NCI-H1436 (cell line): ENCODE measurements around the gene TEX2.

ENCODE experiments used
- DNase-seq: peaks from one replicate; lab custom pipeline; 2025; lab: John Stamatoyannopoulos, UW

Gene TEX2

DNA sequence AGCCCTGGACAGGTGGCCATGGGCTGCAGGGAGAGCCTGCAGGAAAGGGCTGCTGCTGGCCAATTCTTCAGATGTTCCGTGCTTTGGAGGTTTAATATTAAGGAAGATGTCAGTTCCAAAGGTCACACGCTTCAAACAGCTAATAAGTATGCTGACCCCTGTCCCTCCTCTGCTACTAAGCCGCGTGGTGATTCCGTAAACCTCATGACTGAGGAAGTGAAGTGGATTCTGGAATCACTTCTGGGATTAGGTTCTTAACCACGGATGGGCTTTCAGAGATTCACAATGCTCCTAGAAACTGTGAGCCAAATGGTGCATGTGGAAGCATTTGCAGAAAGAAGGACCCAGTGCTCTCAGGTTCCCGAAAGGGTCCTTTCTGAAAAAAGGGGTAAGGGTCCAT lies 104.7 kb downstream of the TEX2 start:
- no peak for DNase-seq

GRCh38 chr17:64157669-64158180 lies 105.3 kb downstream of the TEX2 start:
- DNase-seq = no peak

- DNase-seq = no peak
These were observed 106.4 kb downstream of the TEX2 start for GRCh38 chr17:64156670-64157069.

- no peak for DNase-seq
These were observed 107.1 kb downstream of the TEX2 start for GRCh38 chr17:64155751-64156544.

DNA sequence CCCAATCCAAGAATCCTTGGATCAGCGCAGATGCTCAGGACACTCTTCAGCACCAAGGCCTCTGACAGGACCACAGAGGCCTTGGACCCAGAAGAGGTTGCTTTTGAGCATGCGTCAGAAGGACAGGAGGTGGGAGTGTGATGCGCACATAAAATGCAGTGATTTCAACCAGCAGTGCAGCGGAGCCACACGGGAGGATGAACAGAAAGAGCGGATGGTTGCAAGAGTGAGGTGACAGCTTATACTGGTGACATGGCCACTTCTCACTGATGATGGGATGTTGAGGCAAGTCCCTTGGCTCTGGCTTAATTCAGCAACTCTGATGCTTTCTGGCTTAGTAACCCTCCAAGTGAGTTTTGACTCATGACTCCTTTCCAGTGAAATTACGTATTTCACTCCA lies 107.9 kb downstream of the TEX2 start:
- no peak for DNase-seq

GRCh38 chr17:64154717-64155116 lies 108.3 kb downstream of the TEX2 start:
- DNase-seq = no peak

- no peak for DNase-seq
These were observed 108.8 kb downstream of the TEX2 start for GRCh38 chr17:64154313-64154695.

DNA sequence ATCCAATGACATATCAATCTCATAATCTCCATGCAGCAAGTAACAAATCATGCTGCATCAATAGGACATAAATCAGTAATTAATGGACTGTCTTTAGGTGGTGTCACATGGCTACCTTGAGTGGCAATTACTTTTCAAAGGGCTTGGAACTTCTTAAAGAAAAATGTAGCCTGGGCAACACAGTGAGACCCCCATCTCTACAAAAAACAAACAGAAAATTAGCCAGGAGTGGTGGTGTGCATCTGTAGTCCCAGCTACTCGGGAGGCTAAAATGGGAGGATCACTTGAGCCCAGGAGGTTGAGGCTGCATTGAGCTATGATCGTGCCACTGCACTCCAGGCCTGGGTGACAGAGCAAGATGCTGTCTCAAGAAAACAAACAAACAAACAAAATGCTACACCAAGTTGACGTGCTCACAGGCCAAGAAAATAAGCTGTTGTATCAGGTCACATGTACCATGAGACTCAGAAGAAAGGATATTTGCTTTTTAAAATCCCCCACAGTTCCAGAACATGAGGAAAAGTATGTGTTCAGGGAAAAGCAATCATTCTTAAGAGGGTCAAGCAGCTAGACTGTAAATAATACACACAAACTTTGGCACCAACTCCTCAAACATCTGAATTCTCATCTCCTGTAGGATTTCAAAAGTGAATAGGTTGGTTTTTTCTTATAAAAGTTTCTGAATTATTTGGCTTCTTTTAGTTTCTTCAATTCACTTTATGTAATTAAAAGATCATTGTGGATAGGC lies 109.3 kb downstream of the TEX2 start:
- DNase-seq = no peak

DNA sequence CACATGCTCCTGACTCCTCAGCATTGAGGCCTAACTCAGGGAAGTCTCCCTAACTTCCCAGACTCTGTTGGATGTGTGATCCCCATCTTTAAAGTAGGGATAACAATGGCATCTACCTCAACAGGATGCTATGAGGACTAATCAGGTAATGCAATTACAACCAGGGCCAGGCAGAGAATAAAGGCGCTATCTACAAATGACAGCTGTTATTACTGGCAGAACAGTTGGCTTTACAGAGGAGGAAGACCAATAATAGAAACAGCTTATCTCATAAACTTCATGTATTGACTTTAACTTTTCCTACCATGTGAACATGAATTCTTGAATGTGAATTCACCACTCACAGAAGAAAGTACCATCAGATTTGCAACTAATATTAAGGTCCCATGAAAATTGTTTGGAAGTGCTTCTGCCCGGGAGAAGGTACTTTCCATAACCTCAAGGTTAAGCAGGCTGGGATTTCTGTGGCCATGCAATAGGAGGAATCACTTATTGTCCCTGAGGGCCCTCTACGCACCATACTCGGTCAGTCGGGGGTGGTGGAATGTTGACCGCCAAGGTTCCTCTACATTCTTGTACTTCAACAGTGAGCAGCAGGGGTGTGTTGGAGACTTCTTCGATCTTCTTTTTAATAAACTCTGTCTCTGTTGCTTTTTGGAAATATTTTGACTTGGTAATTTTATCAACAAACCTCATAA lies 110.5 kb downstream of the TEX2 start:
- no peak for DNase-seq

DNA sequence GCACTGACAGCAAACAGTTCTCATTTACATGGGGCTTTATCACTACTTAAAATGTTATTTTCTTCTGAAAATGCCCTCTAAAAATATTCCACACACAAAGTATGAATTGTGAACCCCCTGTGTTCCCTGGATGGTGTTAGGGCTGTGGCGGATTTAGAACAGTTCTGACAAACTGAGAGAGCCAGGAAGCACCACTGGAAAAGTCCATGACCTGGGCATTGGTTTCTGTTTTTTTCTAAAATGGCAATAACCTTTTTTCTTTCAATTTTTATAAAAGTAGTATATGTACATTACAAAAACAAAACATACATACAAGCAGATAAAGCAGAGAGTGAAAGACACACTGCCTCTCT lies 112.1 kb downstream of the TEX2 start:
- no peak for DNase-seq

DNA sequence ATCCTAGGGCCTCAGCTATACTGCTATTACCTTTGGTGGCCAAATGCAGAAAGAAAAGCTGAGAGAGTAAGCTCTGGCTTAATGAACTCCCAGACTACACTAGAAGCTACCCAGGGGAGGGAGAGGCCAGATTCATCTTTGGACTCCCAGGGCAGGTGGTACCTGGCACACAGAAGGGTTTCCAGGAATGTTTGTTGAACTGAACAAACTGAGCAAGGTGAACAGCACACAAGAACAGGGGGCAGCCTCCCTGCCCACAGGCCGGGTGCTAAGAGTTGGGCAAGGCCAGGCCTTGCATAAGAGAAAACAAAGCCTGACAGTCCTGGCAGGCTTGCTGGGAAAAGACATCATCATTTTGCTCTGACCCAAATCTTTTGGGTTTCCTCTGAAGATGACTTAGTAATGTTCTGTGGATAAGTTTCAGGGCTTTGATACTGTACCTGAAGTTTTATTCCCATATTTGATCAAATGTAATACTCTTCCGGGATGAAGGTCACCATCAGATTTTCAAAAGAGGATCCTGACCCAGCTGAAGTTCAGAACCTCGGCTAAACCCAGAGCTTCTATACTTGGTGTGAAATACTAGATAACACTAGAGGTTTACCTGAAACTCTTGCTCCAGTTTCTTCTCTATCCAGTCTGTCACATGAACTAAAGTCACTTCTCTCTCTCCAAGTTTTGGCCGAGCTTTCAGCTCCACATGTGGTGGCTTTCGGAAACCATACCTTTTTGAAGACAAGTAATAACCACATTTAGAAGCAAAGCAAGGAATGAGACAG lies 112.6 kb downstream of the TEX2 start:
- no peak for DNase-seq

DNA sequence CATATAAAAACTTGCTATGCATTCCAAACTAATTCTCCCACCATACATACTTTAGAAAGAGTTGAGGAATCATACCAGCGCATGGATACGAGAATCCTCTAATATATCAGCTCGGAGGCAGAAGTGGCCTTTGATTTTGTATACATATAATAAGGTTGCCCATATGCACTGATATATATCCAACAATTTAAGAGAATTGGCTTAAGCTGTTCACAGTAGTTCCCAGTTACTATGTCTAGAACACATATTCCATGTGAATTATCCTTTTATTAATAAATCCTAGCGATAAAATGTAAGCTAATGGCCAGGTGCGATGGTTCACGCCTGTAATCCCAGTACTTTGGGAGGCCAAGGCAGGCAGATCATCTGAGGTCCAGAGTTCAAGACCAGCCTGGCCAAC lies 113.9 kb downstream of the TEX2 start:
- DNase-seq = no peak

- DNase-seq = no peak
These were observed 114.4 kb downstream of the TEX2 start for GRCh38 chr17:64148699-64149098.

GRCh38 chr17:64148017-64148631 lies 114.9 kb downstream of the TEX2 start:
- no peak for DNase-seq

GRCh38 chr17:64147110-64148016 lies 115.7 kb downstream of the TEX2 start:
- no peak for DNase-seq

GRCh38 chr17:64146418-64147109 lies 116.5 kb downstream of the TEX2 start:
- DNase-seq = no peak

DNA sequence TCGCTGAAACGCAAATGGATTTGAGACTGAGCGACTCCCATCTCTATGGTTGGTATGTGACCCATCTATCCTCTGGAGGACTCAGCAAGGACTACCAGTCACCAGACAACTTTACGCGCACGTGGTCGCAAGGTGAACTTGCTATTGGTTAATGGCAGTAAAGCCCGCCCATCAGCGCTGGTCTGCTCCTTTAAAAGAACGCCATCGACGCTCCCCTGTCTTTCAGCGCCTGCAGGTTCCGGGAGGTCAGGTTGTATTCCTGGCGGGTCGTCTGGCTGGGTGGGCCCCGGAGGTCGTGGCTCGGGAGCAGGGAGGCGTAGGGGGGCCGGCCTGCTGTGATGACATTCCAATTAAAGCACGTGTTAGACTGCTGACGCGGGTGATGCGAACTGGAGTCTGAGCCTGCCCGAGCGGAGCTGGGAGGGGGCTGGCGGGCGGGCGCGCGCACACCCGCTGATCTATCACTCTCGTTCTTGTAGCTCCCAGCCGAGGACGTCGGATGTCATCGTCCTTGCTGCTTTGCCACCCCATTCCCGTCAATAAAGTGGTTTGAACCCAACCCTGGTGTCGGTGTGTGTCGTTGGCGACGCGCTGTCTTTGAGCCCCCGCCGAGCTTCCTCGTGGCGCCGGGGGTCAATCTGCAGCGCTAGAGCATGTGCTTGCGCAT lies 117.2 kb downstream of the TEX2 start:
- DNase-seq = peak; percentile 99

GRCh38 chr17:64145375-64145750 lies 117.7 kb downstream of the TEX2 start:
- DNase-seq = no peak

DNA sequence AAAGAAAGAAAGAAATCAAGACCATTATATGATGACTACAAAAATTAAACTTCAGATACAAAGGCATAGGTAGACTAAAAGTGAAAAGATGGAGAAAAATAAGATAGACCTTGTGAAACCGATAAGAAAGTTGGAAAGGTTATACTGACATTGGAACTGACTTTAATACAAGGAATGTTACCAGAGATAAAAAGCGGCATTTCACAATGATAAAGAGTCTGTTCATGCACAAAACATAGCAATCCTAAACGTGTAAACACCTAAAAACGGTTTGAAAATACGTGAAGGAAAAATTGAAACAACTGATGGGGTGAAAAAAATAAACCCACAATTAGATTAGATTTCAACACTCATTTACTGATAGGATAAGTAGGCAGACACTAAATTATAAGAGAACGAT lies 123.5 kb downstream of the TEX2 start:
- no peak for DNase-seq
